ENCODE measurements around the gene IBA57.

DNA sequence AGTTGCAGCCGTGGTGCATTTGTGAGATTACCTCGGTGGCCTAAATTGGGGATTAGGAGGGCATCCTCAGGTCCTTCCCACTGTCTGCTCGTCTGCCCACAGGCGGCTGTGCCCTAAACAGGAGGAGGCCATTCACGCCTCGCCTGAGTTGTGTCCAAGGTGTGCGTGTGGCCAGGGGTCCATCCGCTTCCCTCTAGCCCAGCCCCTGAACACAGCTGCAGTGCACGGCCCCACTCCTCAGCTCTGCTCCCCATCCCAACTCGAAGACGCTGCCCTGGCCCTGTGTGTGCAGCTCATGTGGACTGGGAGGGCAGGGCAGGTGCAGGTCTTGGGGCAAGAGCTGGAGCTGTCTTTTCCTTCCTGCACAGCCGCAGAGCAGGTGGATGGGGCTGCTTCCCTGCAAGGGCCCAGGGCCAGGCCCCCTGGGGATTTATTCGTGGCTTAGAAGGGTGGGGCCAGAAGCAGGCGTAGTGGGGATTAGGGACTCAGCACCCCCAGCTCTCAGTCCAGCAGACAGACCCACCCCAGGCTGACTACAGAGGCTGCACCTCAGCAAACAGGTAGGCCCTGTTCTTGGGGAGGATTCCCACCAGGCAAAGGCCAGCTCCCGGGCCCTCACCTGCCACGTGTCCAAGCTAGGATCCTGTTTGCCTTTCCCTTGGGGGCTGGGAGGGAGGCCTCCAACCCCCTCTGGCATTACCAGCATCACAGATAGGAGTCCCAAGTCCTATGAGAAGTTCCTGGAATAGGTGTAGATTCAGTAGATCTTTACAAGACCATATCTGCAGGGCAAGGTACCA is 21.2 kb upstream of the IBA57 start:
- TF ChIP-seq, protein P1, sequence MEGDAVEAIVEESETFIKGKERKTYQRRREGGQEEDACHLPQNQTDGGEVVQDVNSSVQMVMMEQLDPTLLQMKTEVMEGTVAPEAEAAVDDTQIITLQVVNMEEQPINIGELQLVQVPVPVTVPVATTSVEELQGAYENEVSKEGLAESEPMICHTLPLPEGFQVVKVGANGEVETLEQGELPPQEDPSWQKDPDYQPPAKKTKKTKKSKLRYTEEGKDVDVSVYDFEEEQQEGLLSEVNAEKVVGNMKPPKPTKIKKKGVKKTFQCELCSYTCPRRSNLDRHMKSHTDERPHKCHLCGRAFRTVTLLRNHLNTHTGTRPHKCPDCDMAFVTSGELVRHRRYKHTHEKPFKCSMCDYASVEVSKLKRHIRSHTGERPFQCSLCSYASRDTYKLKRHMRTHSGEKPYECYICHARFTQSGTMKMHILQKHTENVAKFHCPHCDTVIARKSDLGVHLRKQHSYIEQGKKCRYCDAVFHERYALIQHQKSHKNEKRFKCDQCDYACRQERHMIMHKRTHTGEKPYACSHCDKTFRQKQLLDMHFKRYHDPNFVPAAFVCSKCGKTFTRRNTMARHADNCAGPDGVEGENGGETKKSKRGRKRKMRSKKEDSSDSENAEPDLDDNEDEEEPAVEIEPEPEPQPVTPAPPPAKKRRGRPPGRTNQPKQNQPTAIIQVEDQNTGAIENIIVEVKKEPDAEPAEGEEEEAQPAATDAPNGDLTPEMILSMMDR (optimal IDR thresholded peaks at IDR 0.05 in 1 of 3, IDR thresholded peaks at IDR 0.05 in 1 of 3, conservative IDR thresholded peaks at IDR 0.05 in 1 of 3; ENCODE audit: extremely low read depth in 1 of 3, insufficient read depth in 2 of 3, low read length in 3 of 3) = no peak
- no peak for TF ChIP-seq EZH2 (IDR thresholded peaks at IDR 0.05; ENCODE audit: low read length)

Data from keratinocyte (primary cell).